Lower leg skin (tissue), 3 donors: ENCODE measurements around the gene PLCXD3.

ENCODE experiments used
- POLR2A ChIP-seq, 2 donors: fragments of 450-650 bp; IDR thresholded peaks; one replicate each; pipeline ENCODE4 v1.6.1; 2016 to 2017; ENCODE audit warnings: antibody characterized with exemption in 2 of 2, mild to moderate bottlenecking in 1 of 2, moderate library complexity in 1 of 2
- TF ChIP-seq, protein P1 (sequence below), 3 donors: fragments of 450-650 bp; IDR thresholded peaks; one replicate each; pipeline ENCODE4 v1.5.1; 2016; ENCODE audit warnings: antibody characterized with exemption in 3 of 3, mild to moderate bottlenecking in 3 of 3, moderate library complexity in 2 of 3

DNA sequence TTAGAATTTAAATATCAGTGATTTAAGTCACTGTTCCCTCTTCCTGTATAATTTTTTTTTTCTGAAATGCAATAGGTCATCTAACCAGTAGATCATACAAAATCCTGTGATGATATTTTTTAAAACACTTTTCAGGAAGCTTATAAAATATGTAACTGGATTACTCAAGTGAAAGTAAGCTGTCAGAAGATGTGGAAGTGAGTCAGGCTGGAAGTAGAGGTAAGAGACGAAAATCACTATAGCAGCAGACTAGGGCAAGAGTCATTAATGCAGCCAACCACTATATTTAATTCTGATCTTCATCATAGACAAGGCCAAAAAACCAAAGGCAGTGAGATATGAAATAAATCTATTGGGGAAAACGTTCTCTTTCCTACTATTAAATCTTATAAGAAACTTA lies 231.4 kb downstream of the PLCXD3 start:
- TF ChIP-seq, protein P1, sequence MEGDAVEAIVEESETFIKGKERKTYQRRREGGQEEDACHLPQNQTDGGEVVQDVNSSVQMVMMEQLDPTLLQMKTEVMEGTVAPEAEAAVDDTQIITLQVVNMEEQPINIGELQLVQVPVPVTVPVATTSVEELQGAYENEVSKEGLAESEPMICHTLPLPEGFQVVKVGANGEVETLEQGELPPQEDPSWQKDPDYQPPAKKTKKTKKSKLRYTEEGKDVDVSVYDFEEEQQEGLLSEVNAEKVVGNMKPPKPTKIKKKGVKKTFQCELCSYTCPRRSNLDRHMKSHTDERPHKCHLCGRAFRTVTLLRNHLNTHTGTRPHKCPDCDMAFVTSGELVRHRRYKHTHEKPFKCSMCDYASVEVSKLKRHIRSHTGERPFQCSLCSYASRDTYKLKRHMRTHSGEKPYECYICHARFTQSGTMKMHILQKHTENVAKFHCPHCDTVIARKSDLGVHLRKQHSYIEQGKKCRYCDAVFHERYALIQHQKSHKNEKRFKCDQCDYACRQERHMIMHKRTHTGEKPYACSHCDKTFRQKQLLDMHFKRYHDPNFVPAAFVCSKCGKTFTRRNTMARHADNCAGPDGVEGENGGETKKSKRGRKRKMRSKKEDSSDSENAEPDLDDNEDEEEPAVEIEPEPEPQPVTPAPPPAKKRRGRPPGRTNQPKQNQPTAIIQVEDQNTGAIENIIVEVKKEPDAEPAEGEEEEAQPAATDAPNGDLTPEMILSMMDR (IDR thresholded peaks at IDR 0.05) = no peak
- no peak for TF ChIP-seq POLR2A (IDR thresholded peaks at IDR 0.05)
